A549 (cell line): Measurements from ENCODE around the gene SMARCB1.

Experiments
- CEBPB ChIP-seq, 2 experiments: fragments of >200 bp in 1 of 2; sonication (Bioruptor Twin) in 1 of 2; formaldehyde crosslinking in 1 of 2; IDR thresholded peaks; 2 replicates each; pipeline ENCODE4 v1.6.1; 2012 to 2016
- HDAC2 ChIP-seq: fragments of 200-600 bp; sonication (generic); IDR thresholded peaks from 2 replicates; pipeline ENCODE4 v1.6.1; 2016
- TF ChIP-seq, protein P1 (sequence below): IDR thresholded peaks from 2 replicates; pipeline ENCODE4 v1.6.1; 2012
- TF ChIP-seq, protein P2 (sequence below): fragments of >200 bp; sonication (Bioruptor Twin); formaldehyde crosslinking; IDR thresholded peaks from 3 replicates; pipeline ENCODE4 v1.5.1; 2016
- TF ChIP-seq, protein P3 (sequence below): fragments of 450-650 bp; IDR thresholded peaks from 2 replicates; pipeline ENCODE4 v1.6.1; 2014; ENCODE audit warnings: antibody characterized with exemption

DNA sequence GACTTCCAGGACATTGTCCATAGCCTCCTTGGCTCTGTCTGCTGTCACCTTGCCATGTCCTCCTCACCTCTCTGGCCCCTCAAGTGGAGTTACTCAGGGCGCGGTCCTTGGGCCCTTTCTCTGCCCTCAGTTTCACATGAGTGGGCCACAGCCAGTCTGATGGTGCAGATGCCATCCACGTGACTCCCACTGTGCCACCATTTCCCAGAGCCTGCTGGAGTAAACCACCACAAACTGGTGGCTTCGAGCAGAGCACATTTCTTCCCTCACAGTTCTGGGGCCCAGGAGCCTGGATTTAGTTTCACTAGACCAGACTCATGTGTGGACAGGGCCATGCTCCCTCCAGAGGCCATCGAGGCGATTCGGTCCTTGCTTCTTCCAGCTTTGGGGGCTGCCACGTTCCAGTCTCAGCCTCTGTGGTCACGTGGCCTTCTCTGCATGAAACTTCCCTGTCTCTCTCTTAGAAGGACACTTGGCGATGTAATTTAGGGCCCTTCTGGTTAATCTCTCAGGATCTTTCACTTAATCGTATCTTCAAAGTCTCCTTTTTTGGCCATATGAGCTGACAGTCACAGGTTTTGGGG lies 14.6 kb downstream of the SMARCB1 start:
- TF ChIP-seq, protein P1, sequence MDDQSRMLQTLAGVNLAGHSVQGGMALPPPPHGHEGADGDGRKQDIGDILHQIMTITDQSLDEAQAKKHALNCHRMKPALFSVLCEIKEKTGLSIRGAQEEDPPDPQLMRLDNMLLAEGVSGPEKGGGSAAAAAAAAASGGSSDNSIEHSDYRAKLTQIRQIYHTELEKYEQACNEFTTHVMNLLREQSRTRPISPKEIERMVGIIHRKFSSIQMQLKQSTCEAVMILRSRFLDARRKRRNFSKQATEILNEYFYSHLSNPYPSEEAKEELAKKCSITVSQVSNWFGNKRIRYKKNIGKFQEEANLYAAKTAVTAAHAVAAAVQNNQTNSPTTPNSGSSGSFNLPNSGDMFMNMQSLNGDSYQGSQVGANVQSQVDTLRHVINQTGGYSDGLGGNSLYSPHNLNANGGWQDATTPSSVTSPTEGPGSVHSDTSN, result no peak
- TF ChIP-seq, protein P2, sequence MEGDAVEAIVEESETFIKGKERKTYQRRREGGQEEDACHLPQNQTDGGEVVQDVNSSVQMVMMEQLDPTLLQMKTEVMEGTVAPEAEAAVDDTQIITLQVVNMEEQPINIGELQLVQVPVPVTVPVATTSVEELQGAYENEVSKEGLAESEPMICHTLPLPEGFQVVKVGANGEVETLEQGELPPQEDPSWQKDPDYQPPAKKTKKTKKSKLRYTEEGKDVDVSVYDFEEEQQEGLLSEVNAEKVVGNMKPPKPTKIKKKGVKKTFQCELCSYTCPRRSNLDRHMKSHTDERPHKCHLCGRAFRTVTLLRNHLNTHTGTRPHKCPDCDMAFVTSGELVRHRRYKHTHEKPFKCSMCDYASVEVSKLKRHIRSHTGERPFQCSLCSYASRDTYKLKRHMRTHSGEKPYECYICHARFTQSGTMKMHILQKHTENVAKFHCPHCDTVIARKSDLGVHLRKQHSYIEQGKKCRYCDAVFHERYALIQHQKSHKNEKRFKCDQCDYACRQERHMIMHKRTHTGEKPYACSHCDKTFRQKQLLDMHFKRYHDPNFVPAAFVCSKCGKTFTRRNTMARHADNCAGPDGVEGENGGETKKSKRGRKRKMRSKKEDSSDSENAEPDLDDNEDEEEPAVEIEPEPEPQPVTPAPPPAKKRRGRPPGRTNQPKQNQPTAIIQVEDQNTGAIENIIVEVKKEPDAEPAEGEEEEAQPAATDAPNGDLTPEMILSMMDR, result no peak
- TF ChIP-seq, protein P3, sequence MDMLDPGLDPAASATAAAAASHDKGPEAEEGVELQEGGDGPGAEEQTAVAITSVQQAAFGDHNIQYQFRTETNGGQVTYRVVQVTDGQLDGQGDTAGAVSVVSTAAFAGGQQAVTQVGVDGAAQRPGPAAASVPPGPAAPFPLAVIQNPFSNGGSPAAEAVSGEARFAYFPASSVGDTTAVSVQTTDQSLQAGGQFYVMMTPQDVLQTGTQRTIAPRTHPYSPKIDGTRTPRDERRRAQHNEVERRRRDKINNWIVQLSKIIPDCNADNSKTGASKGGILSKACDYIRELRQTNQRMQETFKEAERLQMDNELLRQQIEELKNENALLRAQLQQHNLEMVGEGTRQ, result no peak
- no peak for TF ChIP-seq CEBPB (IDR thresholded peaks at IDR 0.05)
- TF ChIP-seq HDAC2, result no peak
